HG03378 (cell line): ENCODE measurements around the gene ELK4.

Source experiments
- ATAC-seq: cut with Tn5 transposase; IDR thresholded peaks from one replicate; pipeline ENCODE4 v1.9.1; 2021; ENCODE audit warnings: mild to moderate bottlenecking, moderate library complexity; ENCODE audit not compliant: unreplicated experiment

Gene ELK4

GRCh38 chr1:205598841-205599668, 32.8 kb downstream of the ELK4 start:
- no peak for ATAC-seq

GRCh38 chr1:205597691-205598314, 34.0 kb downstream of the ELK4 start:
- no peak for ATAC-seq

GRCh38 chr1:205596876-205597275, 34.9 kb downstream of the ELK4 start:
- no peak for ATAC-seq

GRCh38 chr1:205595861-205596260, 36.0 kb downstream of the ELK4 start:
- no peak for ATAC-seq

- ATAC-seq, result no peak
These were observed 36.4 kb downstream of the ELK4 start for GRCh38 chr1:205595435-205595834.

GRCh38 chr1:205594846-205595245, 37.0 kb downstream of the ELK4 start:
- no peak for ATAC-seq

GRCh38 chr1:205593967-205594366, 37.8 kb downstream of the ELK4 start:
- ATAC-seq, result no peak

GRCh38 chr1:205593532-205593931, 38.3 kb downstream of the ELK4 start:
- ATAC-seq, result peak; percentile 42

- no peak for ATAC-seq
These were observed 39.3 kb downstream of the ELK4 start for GRCh38 chr1:205592443-205593003.

- peak; percentile 42 for ATAC-seq
These were observed 40.1 kb downstream of the ELK4 start for GRCh38 chr1:205591522-205592351.

GRCh38 chr1:205590777-205591513, 40.9 kb downstream of the ELK4 start:
- no peak for ATAC-seq

GRCh38 chr1:205590457-205590768, 41.4 kb downstream of the ELK4 start:
- no peak for ATAC-seq

- ATAC-seq, result no peak
These were observed 42.0 kb downstream of the ELK4 start for GRCh38 chr1:205589618-205590456.

- ATAC-seq, result no peak
These were observed 42.8 kb downstream of the ELK4 start for GRCh38 chr1:205589046-205589445.

- no peak for ATAC-seq
These were observed 43.2 kb downstream of the ELK4 start for GRCh38 chr1:205588636-205589035.

- no peak for ATAC-seq
These were observed 44.2 kb downstream of the ELK4 start for GRCh38 chr1:205587581-205587980.

- no peak for ATAC-seq
These were observed 45.7 kb downstream of the ELK4 start for GRCh38 chr1:205585835-205586785.

GRCh38 chr1:205585169-205585834, 46.5 kb downstream of the ELK4 start:
- ATAC-seq, result no peak
